Neural progenitor cell (in vitro differentiated cells): Measurements from ENCODE around the gene KLHL3.

Experiments
- EZH2 ChIP-seq: fragments of 200-600 bp; sonication (generic); IDR thresholded peaks from 2 replicates; pipeline ENCODE4 v1.6.1; 2017; ENCODE audit warnings: antibody characterized with exemption, mild to moderate bottlenecking, moderate library complexity
- EZH2phosphoT487 ChIP-seq: fragments of 200-600 bp; sonication (generic); IDR thresholded peaks from 2 replicates; pipeline ENCODE4 v1.6.1; 2017; ENCODE audit warnings: antibody characterized with exemption
- TF ChIP-seq, protein P1 (sequence below): fragments of 200-600 bp; sonication (generic); IDR thresholded peaks from 2 replicates; pipeline ENCODE4 v1.5.1; 2017; ENCODE audit warnings: antibody characterized with exemption, mild to moderate bottlenecking

DNA sequence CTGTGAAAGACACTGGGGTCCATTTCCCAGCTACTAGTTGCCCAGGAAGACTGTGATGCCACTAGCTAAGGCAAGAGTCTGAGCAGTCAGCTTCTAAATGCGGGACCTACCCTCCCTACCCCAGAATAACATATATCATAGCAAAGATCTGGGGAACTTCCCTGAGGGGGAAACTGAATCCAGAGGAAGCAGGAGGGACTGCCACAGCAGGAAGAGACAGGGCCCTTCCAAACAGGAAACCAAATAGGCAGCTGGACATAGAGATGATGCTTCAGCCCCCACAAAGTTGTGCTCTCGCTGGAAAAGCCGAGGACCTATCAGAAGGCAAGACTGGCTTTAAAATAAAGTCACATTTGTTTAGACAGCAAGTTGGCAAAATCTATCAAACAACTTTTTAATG, 51.1 kb downstream of the KLHL3 start:
- TF ChIP-seq, protein P1, sequence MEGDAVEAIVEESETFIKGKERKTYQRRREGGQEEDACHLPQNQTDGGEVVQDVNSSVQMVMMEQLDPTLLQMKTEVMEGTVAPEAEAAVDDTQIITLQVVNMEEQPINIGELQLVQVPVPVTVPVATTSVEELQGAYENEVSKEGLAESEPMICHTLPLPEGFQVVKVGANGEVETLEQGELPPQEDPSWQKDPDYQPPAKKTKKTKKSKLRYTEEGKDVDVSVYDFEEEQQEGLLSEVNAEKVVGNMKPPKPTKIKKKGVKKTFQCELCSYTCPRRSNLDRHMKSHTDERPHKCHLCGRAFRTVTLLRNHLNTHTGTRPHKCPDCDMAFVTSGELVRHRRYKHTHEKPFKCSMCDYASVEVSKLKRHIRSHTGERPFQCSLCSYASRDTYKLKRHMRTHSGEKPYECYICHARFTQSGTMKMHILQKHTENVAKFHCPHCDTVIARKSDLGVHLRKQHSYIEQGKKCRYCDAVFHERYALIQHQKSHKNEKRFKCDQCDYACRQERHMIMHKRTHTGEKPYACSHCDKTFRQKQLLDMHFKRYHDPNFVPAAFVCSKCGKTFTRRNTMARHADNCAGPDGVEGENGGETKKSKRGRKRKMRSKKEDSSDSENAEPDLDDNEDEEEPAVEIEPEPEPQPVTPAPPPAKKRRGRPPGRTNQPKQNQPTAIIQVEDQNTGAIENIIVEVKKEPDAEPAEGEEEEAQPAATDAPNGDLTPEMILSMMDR: no peak
- TF ChIP-seq EZH2: no peak
- no peak for TF ChIP-seq EZH2phosphoT487
